HG02610 (cell line): ENCODE data around the gene FOS.

ENCODE experiments used
- ATAC-seq: cut with Tn5 transposase; IDR thresholded peaks from one replicate; pipeline ENCODE4 v1.9.1; 2021; ENCODE audit warnings: mild to moderate bottlenecking, moderate library complexity; ENCODE audit not compliant: unreplicated experiment

Gene FOS

DNA sequence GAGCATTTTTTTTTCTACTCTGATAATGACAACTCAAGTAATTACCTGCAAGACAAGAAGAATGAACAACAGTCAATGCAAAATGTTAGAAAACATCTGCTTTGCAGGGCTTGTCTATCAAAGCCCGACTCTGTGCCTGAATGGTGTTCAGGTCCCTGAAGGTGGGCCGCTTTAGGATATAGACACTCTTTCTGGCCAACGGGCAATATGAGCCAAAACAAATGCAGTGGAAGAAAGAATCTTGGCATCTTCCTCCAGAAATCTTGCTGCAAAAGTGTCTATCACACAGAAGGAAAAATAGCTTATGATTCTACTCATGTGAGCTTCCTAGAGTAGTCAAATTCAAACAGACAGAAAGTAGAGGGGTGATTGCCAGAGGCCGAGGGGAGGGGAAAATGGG, 32.7 kb downstream of the FOS start:
- ATAC-seq = no peak

DNA sequence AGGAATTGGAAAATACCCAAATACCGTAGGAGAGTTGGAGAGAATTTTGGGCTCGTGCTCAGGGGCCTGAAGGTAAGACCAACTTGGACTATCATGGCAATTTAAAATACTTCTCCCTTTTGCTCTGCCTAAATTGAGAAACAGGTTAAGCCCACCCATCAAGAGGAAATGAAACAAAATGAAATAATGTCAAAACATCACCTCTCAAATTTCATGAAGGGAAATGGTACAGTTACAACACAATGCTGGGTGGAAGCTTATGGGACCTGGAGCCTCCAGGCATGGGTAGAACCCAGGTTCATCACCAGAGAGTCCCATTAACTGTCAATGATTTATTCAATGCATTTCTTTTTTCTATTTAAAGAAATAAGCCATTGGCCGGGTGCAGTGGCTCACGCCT, 33.7 kb downstream of the FOS start:
- ATAC-seq = no peak

DNA sequence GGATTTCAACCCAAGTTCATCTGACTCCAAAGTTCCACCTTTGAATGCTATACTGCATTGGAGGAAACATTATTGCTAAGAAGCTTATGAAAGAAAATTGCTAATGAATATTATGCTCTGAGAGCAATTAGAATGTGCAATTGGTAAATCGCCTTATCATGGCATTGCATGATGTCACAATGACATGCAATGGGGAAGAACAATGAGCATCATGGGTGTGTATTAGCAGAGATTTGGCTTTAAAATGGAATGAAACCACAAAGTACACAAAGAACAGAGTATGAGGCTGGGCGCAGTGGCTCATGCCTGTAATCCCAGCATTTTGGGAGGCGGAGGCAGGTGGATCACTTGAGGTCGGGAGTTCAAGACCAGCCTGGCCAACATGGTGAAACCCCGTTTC, 34.7 kb downstream of the FOS start:
- no peak for ATAC-seq

DNA sequence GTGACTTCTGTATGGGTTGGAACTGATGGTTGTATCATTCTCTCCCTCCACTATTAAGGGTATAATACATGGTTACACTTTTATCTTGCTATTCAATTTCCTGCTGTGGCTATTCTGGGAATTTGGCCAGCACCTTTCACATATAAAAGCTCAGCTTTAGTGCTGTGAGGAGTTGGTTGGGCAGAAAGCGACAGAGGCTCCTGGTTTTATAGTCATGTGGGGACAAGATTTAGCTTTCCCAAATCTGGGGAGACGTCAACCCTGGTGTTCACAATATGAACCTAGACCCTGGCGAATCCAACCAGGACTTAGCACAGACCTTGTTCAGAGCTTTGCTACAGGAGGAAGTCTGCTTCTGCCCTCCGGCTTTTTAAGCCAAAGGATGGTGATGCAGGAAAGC, 36.5 kb downstream of the FOS start:
- no peak for ATAC-seq

DNA sequence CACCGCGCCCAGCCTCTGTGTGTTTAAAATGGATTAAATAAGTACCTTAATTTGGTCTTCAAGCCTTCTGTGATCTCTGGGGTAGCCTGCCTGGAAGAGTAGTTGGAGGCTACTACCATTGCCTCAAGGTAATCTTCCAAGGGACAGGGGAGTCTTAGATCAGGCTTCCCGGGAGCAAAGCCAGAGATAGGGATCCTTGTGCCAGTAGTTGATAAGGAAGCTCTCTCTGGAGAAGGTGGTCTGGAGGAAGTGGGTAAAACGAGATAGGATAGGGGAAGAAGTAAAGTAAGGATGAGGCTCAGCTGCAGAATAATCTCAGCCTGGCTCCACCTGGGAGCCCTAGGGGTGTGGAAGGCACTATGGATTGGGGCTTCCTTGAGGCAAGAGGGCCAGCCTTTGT, 38.5 kb downstream of the FOS start:
- ATAC-seq = no peak

DNA sequence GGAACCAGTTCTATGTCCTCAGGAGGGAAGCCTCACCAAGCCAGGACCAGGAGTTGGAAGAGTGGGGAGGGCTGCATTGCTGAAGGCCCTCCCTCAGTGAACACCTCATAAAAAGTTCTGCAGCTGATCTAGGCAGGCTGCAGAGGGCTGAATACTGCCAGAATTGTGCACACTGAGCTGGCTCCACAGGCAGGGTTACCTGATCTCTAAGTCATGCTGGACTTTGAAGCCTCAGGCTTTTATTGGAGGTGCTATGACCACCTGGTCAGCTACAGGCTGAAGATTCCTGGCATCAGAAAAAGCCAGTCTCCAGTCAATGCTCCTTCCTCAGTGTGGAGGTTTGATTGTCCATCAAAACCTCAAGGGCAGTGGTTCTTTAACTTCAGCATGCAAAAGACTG, 39.7 kb downstream of the FOS start:
- ATAC-seq = no peak

DNA sequence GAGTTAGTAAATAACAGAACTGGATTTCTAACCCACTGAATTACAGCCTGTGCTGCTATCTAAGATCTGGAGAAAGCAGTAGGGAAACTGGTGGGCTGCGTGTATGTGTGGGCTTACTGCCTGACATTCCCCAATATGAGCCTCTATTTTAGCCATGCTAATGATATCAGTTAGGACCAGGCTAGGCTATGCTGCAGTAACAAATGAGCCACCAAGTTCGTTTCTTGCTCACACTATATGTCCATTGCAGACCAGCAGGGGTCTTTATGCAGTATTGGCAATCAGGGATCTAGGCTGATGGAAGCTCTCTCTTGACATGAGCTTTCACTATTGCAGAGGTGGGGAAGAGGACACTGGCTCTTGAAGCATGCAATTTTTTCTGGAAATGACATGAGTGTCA, 40.4 kb downstream of the FOS start:
- ATAC-seq = no peak

DNA sequence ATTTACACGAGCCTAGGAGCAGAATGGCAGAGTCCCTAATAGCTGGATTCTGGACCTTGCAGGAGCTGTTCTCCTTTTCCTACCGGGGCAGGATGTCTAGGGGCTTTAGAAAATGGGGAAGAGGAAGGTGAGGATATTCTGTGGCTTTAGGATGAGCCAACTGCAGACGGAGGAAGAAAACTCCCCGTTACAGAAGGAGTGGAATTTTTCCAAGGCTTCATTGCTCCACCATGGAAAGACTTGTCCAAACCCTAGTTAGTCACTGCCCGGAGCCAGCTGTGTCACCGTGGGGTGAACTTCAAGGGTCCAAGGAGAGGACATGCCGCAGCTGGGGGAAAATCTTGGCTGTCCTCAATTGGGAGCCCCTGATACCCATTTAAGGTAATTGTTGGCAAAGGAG, 41.6 kb downstream of the FOS start:
- ATAC-seq = no peak

DNA sequence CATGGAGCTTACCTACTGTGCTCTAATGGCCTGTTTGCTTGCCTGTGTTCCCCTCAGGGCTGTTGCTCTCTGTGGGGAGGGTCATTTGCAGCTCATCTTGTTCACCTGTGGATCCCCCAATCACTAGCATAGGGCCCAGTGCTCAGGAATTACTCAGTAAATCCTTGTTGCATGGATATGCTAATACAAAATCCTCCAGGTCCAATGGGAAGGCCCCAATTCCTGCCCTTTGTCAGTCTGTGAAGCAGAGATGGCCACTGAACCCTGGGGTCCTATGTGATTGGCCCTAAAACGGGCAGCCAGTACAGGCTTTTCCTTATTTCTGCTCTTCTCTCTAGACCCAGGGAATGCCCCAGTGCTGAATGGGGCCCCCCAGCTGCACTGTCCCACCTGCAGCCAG, 44.1 kb downstream of the FOS start:
- ATAC-seq = no peak

DNA sequence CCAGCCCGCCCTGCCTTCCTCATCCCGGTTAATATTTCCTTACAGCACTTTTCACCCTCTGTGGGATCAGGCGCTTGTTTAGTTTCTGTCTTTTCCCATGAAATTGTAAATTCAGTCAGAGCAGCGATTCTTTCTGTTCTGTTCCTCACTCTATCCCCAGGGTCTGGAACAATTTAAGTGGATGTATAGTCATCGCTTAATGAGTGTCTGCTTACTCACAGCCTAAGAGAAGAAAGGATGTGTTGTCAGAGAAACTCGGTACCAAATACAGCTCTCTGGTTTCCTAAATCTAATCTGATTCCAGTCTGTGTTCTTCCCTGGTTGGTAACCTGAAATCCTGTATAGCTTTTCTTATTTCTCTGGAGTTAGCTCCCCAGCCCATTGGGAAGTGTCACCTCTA, 44.9 kb downstream of the FOS start:
- ATAC-seq = no peak

DNA sequence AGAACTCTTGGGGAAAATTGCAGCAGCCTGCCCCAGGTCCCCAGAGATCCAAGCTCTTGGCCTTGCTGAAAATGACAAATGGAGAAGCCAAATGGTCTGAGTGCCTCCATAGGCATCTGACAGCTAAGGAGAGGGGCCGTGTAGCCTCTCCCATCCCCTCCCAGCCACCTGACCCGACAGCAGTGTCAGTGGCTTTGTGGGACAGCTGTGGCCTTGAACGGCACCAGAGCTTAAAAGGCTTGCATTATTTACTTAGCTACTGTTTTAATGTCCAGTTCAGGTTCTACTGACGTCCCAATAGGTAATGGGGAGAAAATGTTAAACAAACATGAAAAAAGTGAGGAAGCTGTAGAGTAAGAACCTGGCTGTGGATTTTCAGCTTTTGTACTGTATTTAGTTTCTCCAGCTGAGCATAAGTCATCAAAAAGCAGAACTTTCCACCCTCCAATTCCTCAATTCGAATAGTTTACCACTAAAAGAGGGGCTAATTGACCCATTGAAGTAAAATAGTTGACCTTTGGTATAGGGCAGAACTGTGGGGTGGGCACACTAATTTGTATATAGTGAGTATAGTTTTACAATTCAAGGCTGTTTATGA, 50.0 kb downstream of the FOS start:
- no peak for ATAC-seq

DNA sequence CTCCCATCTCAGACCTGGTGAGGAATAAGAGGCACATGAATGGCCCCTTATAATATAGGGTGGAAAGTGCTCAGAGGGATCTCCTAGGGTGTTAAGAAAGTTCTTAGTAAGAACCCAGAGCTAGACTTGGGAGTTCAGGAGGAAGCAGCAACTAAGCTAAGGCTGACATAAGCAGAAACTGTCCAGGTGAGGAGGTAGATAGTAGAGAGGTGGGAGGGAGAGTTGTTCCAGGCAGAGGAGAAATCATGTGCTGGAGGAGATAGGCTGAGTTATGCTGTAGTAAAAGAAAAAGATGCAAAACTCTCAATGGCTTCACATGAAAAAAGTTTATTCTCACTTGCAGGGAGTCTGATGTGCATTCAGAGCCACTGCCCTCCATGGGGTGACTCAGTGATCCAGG, 50.7 kb downstream of the FOS start:
- no peak for ATAC-seq

DNA sequence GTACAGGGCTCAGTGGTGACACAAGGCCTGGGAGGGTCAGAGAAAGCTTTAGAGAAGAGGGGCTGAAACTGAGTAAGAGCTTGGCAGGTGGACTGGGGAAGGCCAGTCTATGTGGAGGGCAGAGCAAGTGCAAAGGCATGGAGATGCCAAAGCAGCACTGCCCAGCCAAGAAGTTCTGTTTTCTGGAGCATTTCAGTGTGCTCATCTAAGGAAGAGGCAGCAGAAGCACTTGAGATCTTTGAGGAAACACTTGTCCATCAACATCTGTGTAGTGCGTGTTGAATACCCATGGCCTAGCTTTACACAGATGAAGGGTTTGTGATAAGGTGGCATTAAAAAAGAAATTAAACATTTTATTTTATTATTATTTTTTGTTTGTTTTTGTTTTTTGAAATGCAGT, 52.8 kb downstream of the FOS start:
- ATAC-seq = no peak
